MM.1S (cell line): ENCODE data around the gene MISP3.

Source experiments
- CTCF ChIP-seq: fragments of 300-600 bp; sonication (generic); IDR thresholded peaks from 2 replicates; pipeline ENCODE4 v1.5.1; 2016; ENCODE audit warnings: antibody characterized with exemption, low read length, mixed read lengths
- EZH2 ChIP-seq: fragments of 300-600 bp; sonication (generic); optimal IDR thresholded peaks from 2 replicates; pipeline ENCODE3; 2017; ENCODE audit warnings: low read depth, mild to moderate bottlenecking, antibody characterized with exemption, low read length, mixed read lengths
- EZH2phosphoT487 ChIP-seq: fragments of 300-600 bp; sonication (generic); IDR thresholded peaks from 2 replicates; pipeline ENCODE4 v1.6.1; 2018; ENCODE audit warnings: antibody characterized with exemption, low read length

DNA sequence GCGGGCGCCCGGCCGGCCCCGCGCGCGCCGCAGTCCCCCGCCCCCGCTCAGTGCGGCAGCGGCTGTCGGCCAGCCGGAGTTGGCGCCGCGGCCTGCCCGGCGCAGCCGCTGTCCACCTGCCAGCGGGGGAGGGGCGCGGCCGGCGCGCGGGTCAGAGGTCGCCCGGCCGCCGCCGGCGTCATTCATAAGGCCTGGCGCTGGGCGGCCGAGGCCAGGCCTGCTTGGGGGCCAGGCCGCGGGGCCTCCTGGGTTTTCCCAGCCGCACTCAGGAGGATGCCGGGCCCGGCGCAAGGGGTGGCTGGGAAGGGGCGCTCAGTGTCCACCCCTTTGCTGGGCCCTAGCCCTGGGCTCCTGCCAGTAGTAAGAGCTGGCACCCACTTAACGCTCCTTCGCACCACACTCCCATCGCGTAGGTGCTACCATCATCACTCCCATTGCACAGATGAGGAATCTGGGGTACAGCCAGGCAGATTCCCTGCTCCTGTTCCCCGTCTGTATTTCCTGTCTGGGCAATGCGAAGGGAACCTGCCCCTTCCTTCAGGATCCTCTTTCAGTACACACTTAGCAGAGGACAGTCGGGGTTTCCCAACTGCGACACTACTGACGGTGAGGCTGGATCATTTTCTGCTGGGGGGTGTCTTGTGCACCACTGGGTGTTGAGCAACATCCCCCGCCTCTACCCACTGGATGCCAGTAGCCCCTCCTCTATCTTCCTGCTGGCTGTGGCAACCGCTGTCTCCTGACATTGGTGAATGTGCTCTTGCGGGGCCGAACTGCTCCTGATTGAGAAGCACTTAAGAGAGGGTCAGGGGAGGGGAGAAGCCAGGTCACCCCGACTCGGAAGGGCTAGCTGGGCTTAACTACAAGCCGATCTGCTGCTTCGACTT lies 45.8 kb downstream of the MISP3 start:
- TF ChIP-seq CTCF, result no peak
- TF ChIP-seq EZH2, result no peak
- TF ChIP-seq EZH2phosphoT487, result no peak
